GM19395 (cell line): ENCODE data around the gene ABCC8.

Experiments
- ATAC-seq: cut with Tn5 transposase; IDR thresholded peaks from one replicate; pipeline ENCODE4 v1.9.1; 2021; ENCODE audit warnings: mild to moderate bottlenecking, moderate library complexity; ENCODE audit not compliant: unreplicated experiment

The ABCC8 gene

GRCh38 chr11:17506314-17506713 is 29.7 kb upstream of the ABCC8 start:
- ATAC-seq: no peak

GRCh38 chr11:17505146-17505545 is 28.5 kb upstream of the ABCC8 start:
- ATAC-seq: no peak

- ATAC-seq: peak; percentile 69
Measured at GRCh38 chr11:17504330-17505107, 27.9 kb upstream of the ABCC8 start.

- ATAC-seq: no peak
Measured at GRCh38 chr11:17502630-17503029, 26.0 kb upstream of the ABCC8 start.

GRCh38 chr11:17500673-17501072 is 24.0 kb upstream of the ABCC8 start:
- ATAC-seq: no peak

GRCh38 chr11:17498475-17498874 is 21.8 kb upstream of the ABCC8 start:
- ATAC-seq: no peak

- ATAC-seq: no peak
Measured at GRCh38 chr11:17498058-17498457, 21.4 kb upstream of the ABCC8 start.

GRCh38 chr11:17496406-17496805 is 19.8 kb upstream of the ABCC8 start:
- ATAC-seq: no peak

- no peak for ATAC-seq
Measured at GRCh38 chr11:17494019-17494418, 17.4 kb upstream of the ABCC8 start.

- ATAC-seq: no peak
Measured at GRCh38 chr11:17490938-17491337, 14.3 kb upstream of the ABCC8 start.

GRCh38 chr11:17490232-17490631 is 13.6 kb upstream of the ABCC8 start:
- no peak for ATAC-seq

GRCh38 chr11:17489751-17490150 is 13.1 kb upstream of the ABCC8 start:
- no peak for ATAC-seq

- no peak for ATAC-seq
Measured at GRCh38 chr11:17488563-17488962, 11.9 kb upstream of the ABCC8 start.

- no peak for ATAC-seq
Measured at GRCh38 chr11:17486646-17487045, 10.0 kb upstream of the ABCC8 start.

GRCh38 chr11:17483505-17483904 is 6.9 kb upstream of the ABCC8 start:
- ATAC-seq: no peak

GRCh38 chr11:17481905-17482304 is 5.3 kb upstream of the ABCC8 start:
- ATAC-seq: no peak

- no peak for ATAC-seq
Measured at GRCh38 chr11:17479284-17480214, 2.9 kb upstream of the ABCC8 start.

- no peak for ATAC-seq
Measured at GRCh38 chr11:17478070-17478469, 1.4 kb upstream of the ABCC8 start.

- no peak for ATAC-seq
Measured at GRCh38 chr11:17477361-17477760, 716 bp upstream of the ABCC8 start.

GRCh38 chr11:17477084-17477333 is 364 bp upstream of the ABCC8 start:
- no peak for ATAC-seq

- no peak for ATAC-seq
Measured at GRCh38 chr11:17475666-17476316, 854 bp downstream of the ABCC8 start.
